ENCODE results near the gene MGAT5B.

MGAT5B gene

GRCh38 chr17:76879691-76880090 is 11.5 kb downstream of the MGAT5B start:
- Mint-ChIP-seq H3K27ac (no peak overlapping the region), H3K36me3 (ENCODE audit: low read depth) (no peaks in the 10 kb centered on the region), H3K4me3 (no peak overlapping the region), H3K9me3 (peaks cover 8% of the 10 kb centered on the region), H3K27me3 (no peaks in the 10 kb centered on the region), H3K4me1 (ENCODE audit: low read depth) (no peaks in the 10 kb centered on the region)
- no peak for DNase-seq

GRCh38 chr17:76880268-76880667 is 12.1 kb downstream of the MGAT5B start:
- H3K36me3 Mint-ChIP-seq (ENCODE audit: low read depth) = no peaks in the 10 kb centered on the region
- no peak overlapping the region for H3K4me3 Mint-ChIP-seq
- H3K27ac Mint-ChIP-seq = no peak overlapping the region
- no peaks in the 10 kb centered on the region for H3K27me3 Mint-ChIP-seq
- DNase-seq = no peak
- no peaks in the 10 kb centered on the region for H3K4me1 Mint-ChIP-seq (ENCODE audit: low read depth)
- peaks cover 5% of the 10 kb centered on the region for H3K9me3 Mint-ChIP-seq

- Mint-ChIP-seq H3K4me3 (no peak overlapping the region), H3K9me3 (no peaks in the 10 kb centered on the region), H3K4me1 (ENCODE audit: low read depth) (no peaks in the 10 kb centered on the region), H3K27me3 (no peaks in the 10 kb centered on the region), H3K36me3 (ENCODE audit: low read depth) (no peaks in the 10 kb centered on the region), H3K27ac (no peak overlapping the region)
- DNase-seq = no peak
Observed at GRCh38 chr17:76880971-76881370, 12.8 kb downstream of the MGAT5B start.

DNA sequence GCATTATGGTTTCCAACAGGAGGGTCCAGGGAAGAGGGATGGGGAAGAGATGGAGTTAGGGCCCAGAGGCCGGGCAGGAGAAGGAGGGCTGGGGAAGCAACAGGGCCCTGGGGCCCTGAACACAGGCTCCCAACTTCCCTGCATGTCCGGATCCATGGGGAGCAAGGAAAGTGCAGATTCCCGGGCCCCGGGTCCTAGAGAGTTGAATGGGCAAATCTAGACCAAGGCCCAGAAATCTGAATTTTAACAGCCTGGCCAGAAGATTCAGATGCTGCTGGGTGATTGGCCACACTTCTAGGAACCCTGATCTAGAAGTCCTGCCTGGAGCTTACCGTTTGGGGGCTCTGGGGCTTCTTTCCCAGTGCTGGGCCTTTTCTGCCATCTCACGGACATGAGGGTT is 13.2 kb downstream of the MGAT5B start:
- H3K9me3 Mint-ChIP-seq = no peaks in the 10 kb centered on the region
- H3K27me3 Mint-ChIP-seq = no peaks in the 10 kb centered on the region
- no peak overlapping the region for H3K4me3 Mint-ChIP-seq
- H3K4me1 Mint-ChIP-seq (ENCODE audit: low read depth) = no peaks in the 10 kb centered on the region
- no peak for DNase-seq
- H3K36me3 Mint-ChIP-seq (ENCODE audit: low read depth) = no peaks in the 10 kb centered on the region
- no peak overlapping the region for H3K27ac Mint-ChIP-seq

GRCh38 chr17:76881966-76882365 is 13.8 kb downstream of the MGAT5B start:
- H3K27ac Mint-ChIP-seq = no peak overlapping the region
- no peaks in the 10 kb centered on the region for H3K36me3 Mint-ChIP-seq (ENCODE audit: low read depth)
- H3K9me3 Mint-ChIP-seq = no peaks in the 10 kb centered on the region
- no peak for DNase-seq
- H3K27me3 Mint-ChIP-seq = no peaks in the 10 kb centered on the region
- H3K4me1 Mint-ChIP-seq (ENCODE audit: low read depth) = no peaks in the 10 kb centered on the region
- no peak overlapping the region for H3K4me3 Mint-ChIP-seq

- H3K4me3 Mint-ChIP-seq = no peak overlapping the region
- DNase-seq = no peak
- H3K9me3 Mint-ChIP-seq = no peaks in the 10 kb centered on the region
- no peaks in the 10 kb centered on the region for H3K27me3 Mint-ChIP-seq
- no peaks in the 10 kb centered on the region for H3K4me1 Mint-ChIP-seq (ENCODE audit: low read depth)
- no peak overlapping the region for H3K27ac Mint-ChIP-seq
- H3K36me3 Mint-ChIP-seq (ENCODE audit: low read depth) = no peaks in the 10 kb centered on the region
Observed at GRCh38 chr17:76883744-76884525, 15.7 kb downstream of the MGAT5B start.

GRCh38 chr17:76884995-76885893 is 17.0 kb downstream of the MGAT5B start:
- H3K27ac Mint-ChIP-seq = no peak overlapping the region
- DNase-seq = no peak
- no peaks in the 10 kb centered on the region for H3K9me3 Mint-ChIP-seq
- H3K4me3 Mint-ChIP-seq = no peak overlapping the region
- no peaks in the 10 kb centered on the region for H3K36me3 Mint-ChIP-seq (ENCODE audit: low read depth)
- no peaks in the 10 kb centered on the region for H3K27me3 Mint-ChIP-seq
- no peaks in the 10 kb centered on the region for H3K4me1 Mint-ChIP-seq (ENCODE audit: low read depth)

DNA sequence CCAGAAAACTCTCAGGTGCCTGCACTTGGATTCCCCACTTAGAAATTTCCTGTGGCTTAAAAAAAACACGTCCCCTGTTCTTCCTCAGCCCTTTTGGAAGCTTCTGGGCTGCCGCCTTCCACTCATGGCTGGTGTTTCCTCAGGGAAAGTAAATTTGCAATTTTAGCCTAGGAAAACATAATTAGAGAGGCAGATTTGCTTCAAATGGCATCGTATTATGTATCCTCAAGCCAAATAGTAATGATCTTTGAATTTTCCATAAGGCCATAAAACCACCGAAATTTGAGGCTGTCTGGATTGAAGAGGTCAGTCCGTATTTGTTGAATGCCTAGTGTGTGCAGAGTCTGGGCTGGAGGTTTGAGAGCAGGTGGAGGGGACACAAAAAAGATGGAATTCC is 17.7 kb downstream of the MGAT5B start:
- Mint-ChIP-seq H3K27me3 (no peaks in the 10 kb centered on the region), H3K9me3 (no peaks in the 10 kb centered on the region), H3K27ac (no peak overlapping the region), H3K4me1 (ENCODE audit: low read depth) (no peaks in the 10 kb centered on the region), H3K4me3 (no peak overlapping the region), H3K36me3 (ENCODE audit: low read depth) (no peaks in the 10 kb centered on the region)
- no peak for DNase-seq

GRCh38 chr17:76886395-76886794 is 18.2 kb downstream of the MGAT5B start:
- Mint-ChIP-seq H3K4me3 (no peak overlapping the region), H3K27ac (no peak overlapping the region), H3K27me3 (no peaks in the 10 kb centered on the region), H3K36me3 (ENCODE audit: low read depth) (no peaks in the 10 kb centered on the region), H3K9me3 (no peaks in the 10 kb centered on the region), H3K4me1 (ENCODE audit: low read depth) (no peaks in the 10 kb centered on the region)
- no peak for DNase-seq

DNA sequence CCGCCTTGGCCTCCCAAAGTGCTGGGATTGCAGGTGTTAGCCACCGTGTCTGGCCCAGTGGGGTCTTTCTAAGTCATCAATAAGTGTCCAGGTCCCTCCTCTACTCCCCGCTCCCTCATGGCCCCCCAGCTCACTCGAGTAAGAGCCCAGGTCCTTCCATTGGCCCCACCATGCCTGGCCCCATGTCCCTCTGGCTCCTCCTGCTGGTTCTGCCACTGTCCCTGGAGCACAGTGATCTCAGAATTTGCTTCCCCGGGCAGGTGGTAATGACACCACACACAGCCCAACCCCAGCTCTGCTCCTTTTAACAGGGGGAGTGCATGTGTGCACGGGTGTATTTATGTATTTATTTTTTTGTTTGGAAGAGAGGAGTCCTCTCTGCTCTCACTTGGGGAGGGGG is 19.6 kb downstream of the MGAT5B start:
- Mint-ChIP-seq H3K4me3 (no peak overlapping the region), H3K36me3 (ENCODE audit: low read depth) (no peaks in the 10 kb centered on the region), H3K9me3 (no peaks in the 10 kb centered on the region), H3K27me3 (no peaks in the 10 kb centered on the region), H3K4me1 (ENCODE audit: low read depth) (no peaks in the 10 kb centered on the region), H3K27ac (no peak overlapping the region)
- DNase-seq = no peak

GRCh38 chr17:76888661-76889060 is 20.5 kb downstream of the MGAT5B start:
- no peak overlapping the region for H3K27ac Mint-ChIP-seq
- no peak overlapping the region for H3K4me3 Mint-ChIP-seq
- no peaks in the 10 kb centered on the region for H3K4me1 Mint-ChIP-seq (ENCODE audit: low read depth)
- H3K27me3 Mint-ChIP-seq = no peaks in the 10 kb centered on the region
- H3K36me3 Mint-ChIP-seq (ENCODE audit: low read depth) = no peaks in the 10 kb centered on the region
- DNase-seq = no peak
- H3K9me3 Mint-ChIP-seq = no peaks in the 10 kb centered on the region

- no peaks in the 10 kb centered on the region for H3K36me3 Mint-ChIP-seq (ENCODE audit: low read depth)
- no peak overlapping the region for H3K4me3 Mint-ChIP-seq
- DNase-seq = no peak
- no peaks in the 10 kb centered on the region for H3K9me3 Mint-ChIP-seq
- H3K27me3 Mint-ChIP-seq = no peaks in the 10 kb centered on the region
- no peaks in the 10 kb centered on the region for H3K4me1 Mint-ChIP-seq (ENCODE audit: low read depth)
- H3K27ac Mint-ChIP-seq = no peak overlapping the region
Observed at GRCh38 chr17:76889323-76889722, 21.1 kb downstream of the MGAT5B start.

DNA sequence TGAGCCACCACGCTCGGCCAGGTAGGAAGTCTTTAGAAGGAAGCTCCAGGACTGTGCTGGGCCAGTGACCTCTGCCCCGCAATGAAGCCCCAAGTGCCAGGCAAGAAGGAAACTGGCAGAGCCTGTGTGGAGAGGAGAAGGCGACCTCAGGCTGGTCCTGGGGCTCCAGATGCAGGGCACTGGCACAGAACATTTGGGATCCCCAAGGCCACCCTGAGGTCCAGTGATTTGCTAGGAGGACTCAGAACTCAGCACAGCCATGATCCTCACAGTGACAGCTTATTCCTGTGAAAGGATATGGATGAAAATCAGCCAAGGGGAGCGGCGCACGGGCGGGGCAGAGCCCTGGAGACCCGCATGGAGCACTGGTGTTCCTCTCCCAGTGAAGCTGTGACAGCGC is 24.1 kb downstream of the MGAT5B start:
- no peaks in the 10 kb centered on the region for H3K4me1 Mint-ChIP-seq (ENCODE audit: low read depth)
- no peaks in the 10 kb centered on the region for H3K27me3 Mint-ChIP-seq
- H3K27ac Mint-ChIP-seq = no peak overlapping the region
- no peaks in the 10 kb centered on the region for H3K9me3 Mint-ChIP-seq
- H3K4me3 Mint-ChIP-seq = no peak overlapping the region
- H3K36me3 Mint-ChIP-seq (ENCODE audit: low read depth) = no peaks in the 10 kb centered on the region
- DNase-seq = no peak

DNA sequence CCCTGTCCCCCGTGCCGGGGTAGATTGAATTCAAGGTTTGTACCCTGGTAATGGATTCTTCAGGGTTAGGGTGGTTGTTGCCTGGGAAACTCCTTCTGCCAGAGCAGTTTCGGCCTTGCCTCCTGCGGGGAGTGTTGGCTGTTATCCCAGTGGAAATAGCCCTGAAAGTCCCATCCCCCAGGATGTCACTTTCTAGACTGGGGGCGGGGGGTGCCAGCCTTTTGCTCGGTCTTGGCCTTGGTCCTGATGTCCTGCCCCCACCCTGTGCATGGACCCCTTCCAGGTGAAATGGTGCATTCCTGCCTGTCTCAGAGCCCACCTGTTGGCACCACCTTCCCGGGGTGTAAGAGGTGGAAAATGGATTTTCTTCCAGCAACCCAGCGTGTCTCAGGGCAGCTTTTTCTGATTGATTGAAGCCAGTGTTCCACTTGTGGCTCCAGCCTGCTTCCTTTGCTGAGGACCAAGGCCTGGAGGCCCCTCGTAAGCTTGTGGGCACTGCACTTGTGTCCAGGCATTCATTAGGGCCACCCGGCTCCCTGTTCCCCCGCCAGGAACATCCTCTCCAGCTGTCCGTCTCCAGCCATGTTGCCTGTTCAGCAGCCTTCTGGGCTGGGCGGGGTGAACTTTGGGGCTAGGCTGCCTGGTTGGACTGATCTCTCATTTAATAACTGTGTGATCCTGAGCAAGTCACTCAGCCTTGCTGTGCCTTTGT is 25.6 kb downstream of the MGAT5B start:
- no peak for DNase-seq
- H3K9me3 Mint-ChIP-seq = no peaks in the 10 kb centered on the region
- no peak overlapping the region for H3K4me3 Mint-ChIP-seq
- H3K27ac Mint-ChIP-seq = no peak overlapping the region
- no peaks in the 10 kb centered on the region for H3K27me3 Mint-ChIP-seq
- H3K4me1 Mint-ChIP-seq (ENCODE audit: low read depth) = no peaks in the 10 kb centered on the region
- no peaks in the 10 kb centered on the region for H3K36me3 Mint-ChIP-seq (ENCODE audit: low read depth)

DNA sequence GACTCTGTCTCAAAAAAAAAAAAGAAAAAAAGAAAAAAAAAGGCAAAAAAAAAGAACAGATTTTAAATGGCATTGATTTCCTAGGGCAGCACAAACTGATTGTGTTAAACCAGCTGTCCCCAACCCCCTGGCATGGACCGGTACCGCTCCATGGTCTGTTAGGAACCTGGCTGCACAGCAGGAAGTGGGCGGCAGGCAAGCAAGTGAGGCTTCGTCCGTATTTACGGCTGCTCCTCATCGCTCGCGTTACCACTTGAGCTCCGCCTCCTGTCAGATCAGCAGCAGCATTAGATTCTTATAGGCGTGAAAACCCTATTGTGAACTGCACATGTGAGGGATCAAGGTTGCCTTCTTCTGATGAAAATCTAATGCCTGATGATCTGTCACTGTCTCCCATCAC is 26.6 kb downstream of the MGAT5B start:
- Mint-ChIP-seq H3K36me3 (ENCODE audit: low read depth) (no peaks in the 10 kb centered on the region), H3K27me3 (no peaks in the 10 kb centered on the region), H3K27ac (no peak overlapping the region), H3K4me3 (no peak overlapping the region), H3K4me1 (ENCODE audit: low read depth) (no peaks in the 10 kb centered on the region), H3K9me3 (no peaks in the 10 kb centered on the region)
- no peak for DNase-seq
